ENCODE results near the gene ART3. TPM values are rescaled to one million over a fixed set of nuclear protein-coding genes. Genes with fewer than 3 reads are reported as not detected.

The ART3 gene
- total RNA-seq, 1 donor from 2014 or later = not detected

DNA sequence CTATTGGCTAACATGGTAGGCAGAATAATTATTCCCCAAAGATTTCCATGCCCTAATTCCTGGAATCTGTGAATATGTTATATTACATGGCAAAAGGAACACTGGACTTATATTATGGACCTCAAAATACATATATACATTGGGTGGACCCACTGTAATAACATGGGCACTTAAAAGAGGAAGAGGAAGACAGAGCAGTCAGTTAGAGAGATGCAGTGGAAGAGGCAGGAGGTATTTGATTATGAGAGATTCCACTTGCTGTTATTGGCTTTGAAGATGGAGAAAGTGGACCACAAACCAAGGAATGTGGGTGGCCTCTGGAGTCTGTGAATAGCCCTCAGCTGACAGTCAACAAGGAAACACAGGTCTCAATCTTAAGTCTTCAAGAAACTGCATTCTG lies 14.0 kb upstream of the ART3 start:
- DNase-seq (ENCODE audit: low read depth) = no peak
- H3K4me3 ChIP-seq (ENCODE audit: low read depth, low read length) = no peak overlapping the region
- TF ChIP-seq, protein P1, sequence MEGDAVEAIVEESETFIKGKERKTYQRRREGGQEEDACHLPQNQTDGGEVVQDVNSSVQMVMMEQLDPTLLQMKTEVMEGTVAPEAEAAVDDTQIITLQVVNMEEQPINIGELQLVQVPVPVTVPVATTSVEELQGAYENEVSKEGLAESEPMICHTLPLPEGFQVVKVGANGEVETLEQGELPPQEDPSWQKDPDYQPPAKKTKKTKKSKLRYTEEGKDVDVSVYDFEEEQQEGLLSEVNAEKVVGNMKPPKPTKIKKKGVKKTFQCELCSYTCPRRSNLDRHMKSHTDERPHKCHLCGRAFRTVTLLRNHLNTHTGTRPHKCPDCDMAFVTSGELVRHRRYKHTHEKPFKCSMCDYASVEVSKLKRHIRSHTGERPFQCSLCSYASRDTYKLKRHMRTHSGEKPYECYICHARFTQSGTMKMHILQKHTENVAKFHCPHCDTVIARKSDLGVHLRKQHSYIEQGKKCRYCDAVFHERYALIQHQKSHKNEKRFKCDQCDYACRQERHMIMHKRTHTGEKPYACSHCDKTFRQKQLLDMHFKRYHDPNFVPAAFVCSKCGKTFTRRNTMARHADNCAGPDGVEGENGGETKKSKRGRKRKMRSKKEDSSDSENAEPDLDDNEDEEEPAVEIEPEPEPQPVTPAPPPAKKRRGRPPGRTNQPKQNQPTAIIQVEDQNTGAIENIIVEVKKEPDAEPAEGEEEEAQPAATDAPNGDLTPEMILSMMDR (conservative IDR thresholded peaks at IDR 0.05; ENCODE audit: low read depth, low read length) = no peak

DNA sequence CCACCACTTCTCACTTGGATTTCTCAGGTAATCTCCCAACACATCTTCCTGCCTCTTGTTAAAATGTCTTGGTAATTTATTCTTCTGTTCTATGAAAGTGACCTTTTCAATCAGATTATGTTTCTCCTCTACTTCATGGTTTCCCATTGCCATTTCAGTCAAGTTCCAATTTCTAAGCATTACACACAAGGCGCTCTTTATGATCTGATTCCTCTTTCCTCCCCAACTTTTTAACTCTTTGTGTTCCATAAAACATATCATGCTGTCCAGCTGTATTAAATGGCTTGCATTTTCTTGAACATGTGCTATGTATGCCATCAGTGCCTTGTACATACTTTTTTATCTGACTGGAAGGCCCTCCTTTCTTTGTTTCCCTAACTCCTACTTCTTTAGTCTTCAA lies 13.1 kb upstream of the ART3 start:
- no peak overlapping the region for H3K4me3 ChIP-seq (ENCODE audit: low read depth, low read length)
- TF ChIP-seq, protein P1 (conservative IDR thresholded peaks at IDR 0.05; ENCODE audit: low read depth, low read length) = no peak
- DNase-seq (ENCODE audit: low read depth) = no peak

DNA sequence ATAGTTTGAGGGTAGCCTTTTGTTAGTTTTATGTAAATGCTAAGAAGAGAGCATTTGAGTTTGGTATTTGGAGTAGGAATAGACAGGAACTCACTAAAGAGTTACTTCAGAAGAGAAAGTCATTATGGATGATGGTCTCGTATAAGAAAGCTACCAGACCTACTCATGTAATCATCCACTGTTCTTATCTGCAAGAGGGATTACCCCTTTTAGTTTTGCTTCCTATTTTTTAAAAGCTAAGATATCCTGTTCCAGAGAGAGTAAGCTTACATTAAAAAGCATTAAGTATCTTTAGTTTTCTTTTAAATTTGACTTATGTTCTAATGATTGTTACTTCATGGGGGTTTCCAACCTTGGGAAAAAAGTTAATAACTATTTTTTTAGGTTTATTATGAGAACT lies 12.5 kb upstream of the ART3 start:
- DNase-seq (ENCODE audit: low read depth) = no peak
- no peak overlapping the region for H3K4me3 ChIP-seq (ENCODE audit: low read depth, low read length)
- TF ChIP-seq, protein P1 (conservative IDR thresholded peaks at IDR 0.05; ENCODE audit: low read depth, low read length) = no peak

DNA sequence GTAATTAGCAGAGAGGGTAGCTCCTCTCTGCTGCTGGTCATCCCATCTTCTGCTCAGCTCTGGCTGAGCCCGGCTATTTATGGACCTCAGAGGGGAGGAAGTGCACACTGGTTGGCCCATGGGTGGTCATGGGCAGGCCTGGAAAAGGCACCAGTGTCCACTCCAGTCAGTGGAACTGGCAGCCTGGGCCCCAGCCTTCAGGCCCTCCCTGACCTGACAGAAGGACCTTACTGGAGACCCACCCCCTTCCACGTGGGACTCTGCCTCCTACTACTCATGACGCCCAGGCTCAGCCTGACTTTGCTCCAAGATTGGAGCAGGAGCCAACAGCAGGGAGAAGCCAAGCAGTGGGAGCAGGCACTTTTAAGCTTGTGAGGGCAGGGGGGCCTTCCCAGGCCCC lies 8.0 kb upstream of the ART3 start:
- DNase-seq (ENCODE audit: low read depth) = no peak
- TF ChIP-seq, protein P1 (conservative IDR thresholded peaks at IDR 0.05; ENCODE audit: low read depth, low read length) = no peak
- H3K4me3 ChIP-seq (ENCODE audit: low read depth, low read length) = no peak overlapping the region

DNA sequence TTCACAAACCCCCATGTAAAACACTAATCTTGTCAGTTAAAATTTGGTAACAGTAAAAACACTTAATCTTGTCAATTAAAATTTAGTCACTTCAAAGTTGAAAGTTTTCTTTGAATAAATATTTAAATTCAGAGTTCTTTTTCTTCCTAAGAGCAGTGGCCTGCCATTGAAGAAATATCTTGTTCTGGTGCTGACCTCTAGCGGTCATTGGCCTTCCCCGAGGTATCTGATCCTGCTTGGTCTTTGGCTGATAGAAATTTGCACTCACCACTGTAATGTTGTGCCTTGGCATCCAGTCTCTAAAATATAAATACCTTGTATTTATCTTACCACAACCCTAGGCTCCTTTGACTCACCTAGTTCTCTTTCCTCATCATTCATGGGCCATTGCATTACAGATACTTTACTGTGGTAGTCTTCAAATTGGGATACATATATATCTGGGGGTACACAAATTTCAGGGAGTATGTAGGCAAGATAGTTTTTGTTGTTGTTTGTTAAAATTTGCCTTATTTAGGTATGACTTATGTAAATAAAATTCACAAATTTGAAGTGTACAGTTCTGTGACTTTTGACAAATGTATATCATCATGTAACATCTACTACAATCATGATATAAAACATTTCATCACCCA lies 6.7 kb upstream of the ART3 start:
- peak; percentile 25 for DNase-seq (ENCODE audit: low read depth)
- no peak overlapping the region for H3K4me3 ChIP-seq (ENCODE audit: low read depth, low read length)
- TF ChIP-seq, protein P1 (conservative IDR thresholded peaks at IDR 0.05; ENCODE audit: low read depth, low read length) = peak; percentile 90

DNA sequence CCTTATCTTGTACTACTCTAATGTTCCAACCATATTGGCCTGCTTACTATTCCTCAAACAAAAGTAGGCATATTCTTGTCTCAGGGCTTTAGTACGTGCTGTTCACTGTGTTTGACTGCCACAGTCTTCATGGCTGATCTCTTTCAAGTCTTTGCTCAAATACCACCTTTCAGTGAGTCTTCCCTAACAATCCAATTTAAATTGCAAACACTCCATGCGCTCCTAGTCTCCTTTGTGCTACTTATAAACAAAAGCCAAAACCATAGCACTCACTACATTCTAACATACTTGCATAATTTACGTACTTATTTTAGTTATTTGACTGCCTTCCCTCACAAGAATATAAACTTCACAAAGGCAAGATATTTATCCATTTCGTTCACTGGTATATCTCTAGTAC lies 1.7 kb upstream of the ART3 start:
- H3K4me3 ChIP-seq (ENCODE audit: low read depth, low read length) = no peak overlapping the region
- TF ChIP-seq, protein P1 (conservative IDR thresholded peaks at IDR 0.05; ENCODE audit: low read depth, low read length) = no peak
- DNase-seq (ENCODE audit: low read depth) = no peak

DNA sequence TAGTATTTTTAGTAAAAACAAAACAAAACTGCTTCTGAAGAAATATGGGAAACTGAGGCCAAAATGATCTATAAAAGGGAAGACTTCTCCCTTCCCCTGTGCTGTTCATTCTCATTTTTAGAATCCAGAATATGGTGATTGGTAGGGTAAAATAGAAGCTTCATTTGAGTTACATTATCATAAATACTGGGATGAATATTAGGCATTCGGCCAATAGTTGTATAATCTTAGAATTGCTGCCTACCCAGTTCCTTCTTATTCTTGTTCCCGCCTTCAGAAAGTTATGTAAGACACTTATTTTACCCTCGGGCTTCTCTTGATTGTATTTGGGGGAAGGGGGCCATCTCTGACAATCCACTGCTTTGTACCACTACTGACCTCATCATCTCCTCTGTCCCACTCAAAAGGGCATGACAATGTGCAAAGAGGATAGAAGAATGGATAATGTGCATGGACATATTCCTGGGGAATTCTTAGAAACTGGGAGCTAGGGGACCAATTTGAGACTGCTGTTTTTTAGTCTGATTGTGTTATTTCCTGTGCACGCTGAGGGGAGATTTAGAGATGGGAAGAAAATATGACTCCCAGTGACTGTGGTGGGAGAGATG lies 588 bp downstream of the ART3 start:
- no peak overlapping the region for H3K4me3 ChIP-seq (ENCODE audit: low read depth, low read length)
- no peak for DNase-seq (ENCODE audit: low read depth)
- TF ChIP-seq, protein P1 (conservative IDR thresholded peaks at IDR 0.05; ENCODE audit: low read depth, low read length) = no peak
